AG10803 (cell line): ENCODE measurements around the gene LDLRAD4.
"Not testable (repeated sequence)": the region's sequence is repeated elsewhere in the genome, so short reads cannot be mapped to it uniquely, and the experiment has no call there.

Experiments
- DNase-seq: peaks from one replicate; pipeline ENCODE4 v3.0.0; 2010; ENCODE audit warnings: low read depth
- H3K4me3 ChIP-seq: 2 replicates; pipeline ENCODE4 v1.5.1; 2011; ENCODE audit warnings: mild to moderate bottlenecking, low read length, control low read depth
- CTCF ChIP-seq: conservative IDR thresholded peaks from 2 replicates; pipeline ENCODE4 v1.5.1; 2011; ENCODE audit warnings: mild to moderate bottlenecking, low read length, control low read depth, inconsistent platforms

Gene LDLRAD4

GRCh38 chr18:13680612-13681011 lies 462.1 kb downstream of the LDLRAD4 start:
- TF ChIP-seq CTCF: 0 out of 2 replicates have a peak, but pooled peaks have one; percentile 16
- DNase-seq: no peak
- no peak overlapping the region for H3K4me3 ChIP-seq

GRCh38 chr18:13681701-13682100 lies 463.1 kb downstream of the LDLRAD4 start:
- TF ChIP-seq CTCF: no peak
- H3K4me3 ChIP-seq: no peak overlapping the region
- DNase-seq: no peak

GRCh38 chr18:13684546-13684945 lies 466.0 kb downstream of the LDLRAD4 start:
- H3K4me3 ChIP-seq: no peak overlapping the region
- TF ChIP-seq CTCF: no peak

GRCh38 chr18:13688191-13689136 lies 469.9 kb downstream of the LDLRAD4 start:
- DNase-seq: no peak
- H3K4me3 ChIP-seq: no peak overlapping the region
- no peak for TF ChIP-seq CTCF

More at GRCh38 chr18:13684546-13684945, 466.0 kb downstream of the LDLRAD4 start:
- no peak for DNase-seq

- H3K4me3 ChIP-seq, DNase-seq: not testable (repeated sequence)
These were observed 471.5 kb downstream of the LDLRAD4 start for GRCh38 chr18:13690060-13690459.

GRCh38 chr18:13695337-13695736 lies 476.8 kb downstream of the LDLRAD4 start:
- H3K4me3 ChIP-seq, DNase-seq: not testable (repeated sequence)

- TF ChIP-seq CTCF: no peak
- no peak overlapping the region for H3K4me3 ChIP-seq
- peak; percentile 19 for DNase-seq
These were observed 478.4 kb downstream of the LDLRAD4 start for GRCh38 chr18:13696961-13697360.

- H3K4me3 ChIP-seq: no peak overlapping the region
- TF ChIP-seq CTCF: no peak
- DNase-seq: no peak
These were observed 481.6 kb downstream of the LDLRAD4 start for GRCh38 chr18:13700153-13700552.
